Calu3 (cell line): Measurements from ENCODE around the gene SF3A2. TPM values are rescaled to one million over a fixed set of nuclear protein-coding genes. Genes with fewer than 3 reads are reported as not detected.

ENCODE experiments used
- BruUV-seq: library from RNA; stranded (reverse); fragments of 400-500 nt; replicated peaks from 2 replicates; lab custom pipeline; 2021; lab: Mats Ljungman, UMichigan
- CTCF ChIA-PET: fragments of 300-600 bp; sonication (Branson Sonifier 250); formaldehyde crosslinking; loops from one replicate; lab custom pipeline; 2022; ENCODE audit warnings: antibody characterized with exemption; lab: Charles Lee
- DNase-seq: peaks from one replicate; pipeline ENCODE4 v3.0.0; 2022
- H3K27ac Mint-ChIP-seq: one replicate; pipeline ENCODE4 v1.8.0; 2022; ENCODE audit warnings: mixed read lengths; ENCODE audit not compliant: unreplicated experiment
- H3K27me3 Mint-ChIP-seq: one replicate; pipeline ENCODE4 v1.8.0; 2022; ENCODE audit warnings: mixed read lengths; ENCODE audit not compliant: unreplicated experiment
- H3K36me3 Mint-ChIP-seq: one replicate; pipeline ENCODE4 v1.8.0; 2022; ENCODE audit warnings: mild to moderate bottlenecking, moderate library complexity, mixed read lengths; ENCODE audit not compliant: insufficient read depth, unreplicated experiment
- H3K4me1 Mint-ChIP-seq: one replicate; pipeline ENCODE4 v1.8.0; 2022; ENCODE audit warnings: mild to moderate bottlenecking, low read depth, mixed read lengths; ENCODE audit not compliant: unreplicated experiment
- H3K4me3 Mint-ChIP-seq: one replicate; pipeline ENCODE4 v1.8.0; 2022; ENCODE audit warnings: mild to moderate bottlenecking, low read depth, moderate library complexity, mixed read lengths; ENCODE audit not compliant: unreplicated experiment
- H3K9me3 Mint-ChIP-seq: one replicate; pipeline ENCODE4 v1.8.0; 2022; ENCODE audit warnings: low read depth, mixed read lengths; ENCODE audit not compliant: unreplicated experiment
- CTCF ChIP-seq: fragments of 200-600 bp; IDR thresholded peaks from one replicate; pipeline ENCODE4 v1.8.0; 2022; ENCODE audit warnings: antibody characterized with exemption; ENCODE audit not compliant: unreplicated experiment
- intact Hi-C: fragments of 100-400 bp; cut with micrococcal nuclease; formaldehyde crosslinking; loops from one replicate; pipeline ENCODE4 v1.10.0; 2022; ENCODE audit not compliant: unreplicated experiment
- total RNA-seq: library from RNA; stranded (reverse); gene quantifications from 2 replicates; pipeline ENCODE4 v1.2.3, GENCODE V29; 2022

SF3A2 gene
- total RNA-seq, 1 experiment from 2014 or later = 83.6 TPM

- H3K36me3 Mint-ChIP-seq = peaks cover 10% of the 10 kb centered on the region
- peaks cover 32% of the 10 kb centered on the region for H3K27me3 Mint-ChIP-seq
- DNase-seq = no peak
- H3K27ac Mint-ChIP-seq = no peak overlapping the region
- no peaks in the 10 kb centered on the region for H3K4me1 Mint-ChIP-seq
- H3K4me3 Mint-ChIP-seq = no peak overlapping the region
- CTCF ChIA-PET = no interaction called here
- BruUV-seq = no TSS peak
- no peak for TF ChIP-seq CTCF
- intact Hi-C loops = no loop called here
- H3K9me3 Mint-ChIP-seq = no peaks in the 10 kb centered on the region
These were observed 51.1 kb downstream of the SF3A2 start for GRCh38 chr19:2287585-2288337.

GRCh38 chr19:2288338-2288817, 51.8 kb downstream of the SF3A2 start:
- peak overlapping the region; percentile 44 for H3K4me3 Mint-ChIP-seq
- H3K36me3 Mint-ChIP-seq = peaks cover 10% of the 10 kb centered on the region
- DNase-seq = no peak
- no TSS peak for BruUV-seq
- intact Hi-C loops = no loop called here
- H3K27ac Mint-ChIP-seq = no peak overlapping the region
- no peaks in the 10 kb centered on the region for H3K9me3 Mint-ChIP-seq
- no peaks in the 10 kb centered on the region for H3K4me1 Mint-ChIP-seq
- peaks cover 38% of the 10 kb centered on the region for H3K27me3 Mint-ChIP-seq
- TF ChIP-seq CTCF = no peak
- CTCF ChIA-PET = no interaction called here

GRCh38 chr19:2288818-2289713, 52.4 kb downstream of the SF3A2 start:
- BruUV-seq = no TSS peak
- no peaks in the 10 kb centered on the region for H3K9me3 Mint-ChIP-seq
- no peaks in the 10 kb centered on the region for H3K4me1 Mint-ChIP-seq
- peaks cover 45% of the 10 kb centered on the region for H3K27me3 Mint-ChIP-seq
- no peak for DNase-seq
- H3K27ac Mint-ChIP-seq = no peak overlapping the region
- peaks cover 10% of the 10 kb centered on the region for H3K36me3 Mint-ChIP-seq
- no peak for TF ChIP-seq CTCF
- H3K4me3 Mint-ChIP-seq = peak overlapping the region; percentile 44
- CTCF ChIA-PET = interaction anchor here (0.6 kb wide), 1 partner anchor 41 kb away, joined by 4 read pairs; no protein-coding TSS in a partner anchor
- intact Hi-C loops = no loop called here

- Mint-ChIP-seq H3K4me3 (peak overlapping the region; percentile 44), H3K4me1 (no peaks in the 10 kb centered on the region), H3K27ac (no peak overlapping the region), H3K27me3 (peaks cover 53% of the 10 kb centered on the region), H3K9me3 (no peaks in the 10 kb centered on the region), H3K36me3 (peaks cover 10% of the 10 kb centered on the region)
- intact Hi-C loops = no loop called here
- CTCF ChIA-PET = no interaction called here
- DNase-seq = no peak
- TF ChIP-seq CTCF = no peak
- BruUV-seq = no TSS peak
These were observed 53.3 kb downstream of the SF3A2 start for GRCh38 chr19:2289714-2290435.
